PC-3 (cell line): ENCODE measurements around the gene ADAM12. TPM values are rescaled to one million over a fixed set of nuclear protein-coding genes. Genes with fewer than 3 reads are reported as not detected.

Experiments used
- ATAC-seq: fragments of 200-7000 bp; cut with Tn5 transposase; 2 replicates; pipeline ENCODE4 v1.9.1; 2020; ENCODE audit warnings: mild to moderate bottlenecking, moderate library complexity
- BruUV-seq: library from RNA; stranded (reverse); fragments of 400-500 nt; replicated peaks from 2 replicates; lab custom pipeline; 2021; lab: Mats Ljungman, UMichigan
- CTCF ChIA-PET: fragments of 300-600 bp; sonication (Branson Sonifier 250); formaldehyde crosslinking; loops from one replicate; lab custom pipeline; 2022; ENCODE audit warnings: antibody characterized with exemption; lab: Charles Lee
- POLR2A ChIA-PET: fragments of 300-600 bp; sonication (Branson Sonifier 250); formaldehyde crosslinking; loops from one replicate; lab custom pipeline; 2022; ENCODE audit warnings: antibody characterized with exemption; ENCODE audit not compliant: unreplicated experiment; lab: Charles Lee
- DNase-seq: peaks from one replicate; pipeline ENCODE4 v3.0.0-alpha.2; 2015
- H2AFZ ChIP-seq: fragments of 300-600 bp; sonication (generic); 2 replicates; pipeline ENCODE4 v1.6.0; 2016; ENCODE audit warnings: antibody characterized with exemption, low read length
- H3F3A ChIP-seq: fragments of 300-600 bp; sonication (generic); one replicate; pipeline ENCODE4 v1.6.0; 2017; ENCODE audit warnings: antibody characterized with exemption, low read length, control low read depth, mild to moderate bottlenecking; ENCODE audit not compliant: unreplicated experiment
- H3K27ac ChIP-seq: fragments of 300-600 bp; sonication (generic); 2 replicates; pipeline ENCODE4 v1.5.1; 2016; ENCODE audit warnings: mild to moderate bottlenecking, low read length
- H3K27me3 ChIP-seq: fragments of 300-600 bp; sonication (generic); 2 replicates; pipeline ENCODE4 v1.6.1; 2016; ENCODE audit warnings: low read length, mixed read lengths
- H3K36me3 ChIP-seq: fragments of 300-600 bp; sonication (generic); 2 replicates; pipeline ENCODE4 v1.6.1; 2016; ENCODE audit warnings: low read depth, mixed run types, low read length, mixed read lengths
- H3K4me1 ChIP-seq: fragments of 300-600 bp; sonication (generic); 2 replicates; pipeline ENCODE4 v1.5.1; 2016; ENCODE audit warnings: low read length; ENCODE audit not compliant: insufficient read depth
- H3K4me2 ChIP-seq: fragments of 300-600 bp; sonication (generic); 2 replicates; pipeline ENCODE4 v1.6.0; 2016; ENCODE audit warnings: low read length
- H3K4me3 ChIP-seq: fragments of 300-600 bp; sonication (generic); 2 replicates; pipeline ENCODE4 v1.5.1; 2016; ENCODE audit warnings: mild to moderate bottlenecking, low read length, mixed read lengths
- H3K79me2 ChIP-seq: fragments of 300-600 bp; sonication (generic); 2 replicates; pipeline ENCODE4 v1.6.1; 2017; ENCODE audit warnings: low read length, mixed read lengths
- H3K9ac ChIP-seq: fragments of 300-600 bp; sonication (generic); 2 replicates; pipeline ENCODE4 v1.6.0; 2016; ENCODE audit warnings: mild to moderate bottlenecking, low read length
- H3K9me2 ChIP-seq: fragments of 300-600 bp; sonication (generic); replicated peaks from 2 replicates; pipeline ENCODE4 v1.6.1; 2016; ENCODE audit warnings: mixed run types, low read length, mixed read lengths
- H3K9me3 ChIP-seq: fragments of 300-600 bp; sonication (generic); 2 replicates; pipeline ENCODE4 v1.6.1; 2016; ENCODE audit warnings: low read length, mixed read lengths
- H4K20me1 ChIP-seq: fragments of 300-600 bp; sonication (generic); 2 replicates; pipeline ENCODE4 v1.6.1; 2016; ENCODE audit warnings: low read length, mixed read lengths
- CTCF ChIP-seq: fragments of 300-600 bp; sonication (generic); conservative IDR thresholded peaks from 2 replicates; pipeline ENCODE4 v1.5.1; 2017; ENCODE audit warnings: antibody characterized with exemption, low read depth, mild to moderate bottlenecking, low read length
- EZH2 ChIP-seq: fragments of 300-600 bp; sonication (generic); IDR thresholded peaks from one replicate; pipeline ENCODE4 v1.6.1; 2017; ENCODE audit warnings: antibody characterized with exemption, mild to moderate bottlenecking, low read length; ENCODE audit not compliant: unreplicated experiment
- EZH2phosphoT487 ChIP-seq: fragments of 300-600 bp; sonication (generic); IDR thresholded peaks from 2 replicates; pipeline ENCODE4 v1.6.1; 2018; ENCODE audit warnings: mild to moderate bottlenecking, antibody characterized with exemption, low read length, borderline replicate concordance
- intact Hi-C: fragments of 100-400 bp; cut with micrococcal nuclease; formaldehyde crosslinking; loops from 2 replicates; pipeline ENCODE4 v1.9.0; 2023
- total RNA-seq: library from RNA; depleted of rRNA; stranded (reverse); fragments of >200 nt; gene quantifications from 2 replicates; pipeline ENCODE4 v1.2.3, GENCODE V29; 2014

The ADAM12 gene
- total RNA-seq, 1 experiment from 2014 or later, result 3.4 TPM

GRCh38 chr10:126080879-126081411, 307.3 kb downstream of the ADAM12 start:
- CTCF ChIA-PET, result no interaction called here
- Histone ChIP-seq H3K9me2 (no peaks in the 10 kb centered on the region), H3K27me3 (no peaks in the 10 kb centered on the region), H3K36me3 (no peaks in the 10 kb centered on the region), H3K4me2 (no peak overlapping the region), H3K4me3 (no peak overlapping the region), H3K9ac (no peak overlapping the region), H3F3A (no peaks in the 10 kb centered on the region), H2AFZ (no peak overlapping the region), H3K9me3 (no peaks in the 10 kb centered on the region), H3K79me2 (no peaks in the 10 kb centered on the region), H4K20me1 (no peaks in the 10 kb centered on the region), H3K27ac (no peak overlapping the region), H3K4me1 (no peaks in the 10 kb centered on the region)
- TF ChIP-seq CTCF, result no peak
- no peak for TF ChIP-seq EZH2
- no peak for TF ChIP-seq EZH2phosphoT487
- intact Hi-C loops, result no loop called here
- POLR2A ChIA-PET, result no interaction called here
- no peak for DNase-seq
- BruUV-seq, result no TSS peak
- no peak for ATAC-seq

GRCh38 chr10:126080291-126080825, 307.9 kb downstream of the ADAM12 start:
- Histone ChIP-seq H3K4me2 (no peak overlapping the region), H3F3A (no peaks in the 10 kb centered on the region), H3K27me3 (no peaks in the 10 kb centered on the region), H2AFZ (no peak overlapping the region), H3K27ac (no peak overlapping the region), H3K9me2 (no peaks in the 10 kb centered on the region), H3K36me3 (no peaks in the 10 kb centered on the region), H3K4me3 (no peak overlapping the region), H4K20me1 (no peaks in the 10 kb centered on the region), H3K9me3 (no peaks in the 10 kb centered on the region), H3K9ac (no peak overlapping the region), H3K4me1 (peaks cover 4% of the 10 kb centered on the region), H3K79me2 (no peaks in the 10 kb centered on the region)
- BruUV-seq, result no TSS peak
- intact Hi-C loops, result no loop called here
- ChIA-PET POLR2A (no interaction called here), CTCF (no interaction called here)
- TF ChIP-seq EZH2phosphoT487, result no peak
- TF ChIP-seq EZH2, result no peak
- no peak for TF ChIP-seq CTCF
- ATAC-seq (no peak), DNase-seq (no peak)

- ATAC-seq (peak; percentile 38; the same call in 1 of the 2 replicates), DNase-seq (peak; percentile 81)
- POLR2A ChIA-PET, result no interaction called here
- CTCF ChIA-PET, result no interaction called here
- Histone ChIP-seq H3K27me3 (no peaks in the 10 kb centered on the region), H3K9me2 (no peaks in the 10 kb centered on the region), H2AFZ (0 out of 2 replicates have a peak overlapping the region, but pooled peaks have one; percentile 32), H3F3A (no peaks in the 10 kb centered on the region), H4K20me1 (no peaks in the 10 kb centered on the region), H3K79me2 (no peaks in the 10 kb centered on the region), H3K27ac (peak overlapping the region; percentile 91), H3K4me2 (peak overlapping the region; percentile 41), H3K9me3 (no peaks in the 10 kb centered on the region), H3K36me3 (no peaks in the 10 kb centered on the region), H3K4me3 (no peak overlapping the region), H3K4me1 (peaks cover 22% of the 10 kb centered on the region), H3K9ac (peak overlapping the region; percentile 56)
- intact Hi-C loops, result no loop called here
- no TSS peak for BruUV-seq
- TF ChIP-seq EZH2 (no peak), CTCF (no peak), EZH2phosphoT487 (no peak)
These were observed 313.3 kb downstream of the ADAM12 start for GRCh38 chr10:126075009-126075408.
